GM10266 (cell line): Measurements from ENCODE around the gene PCGF3.

Source experiments
- DNase-seq: peaks from one replicate; pipeline ENCODE4 v3.0.0; 2012; ENCODE audit errors: extremely low spot score
- CTCF ChIP-seq: IDR thresholded peaks from 2 replicates; pipeline ENCODE4 v1.5.1; 2012; ENCODE audit warnings: mild to moderate bottlenecking, low read depth; ENCODE audit not compliant: control insufficient read depth, insufficient read depth; ENCODE audit errors: missing control alignments

PCGF3 gene

GRCh38 chr4:791252-791897, 85.7 kb downstream of the PCGF3 start:
- no peak for TF ChIP-seq CTCF
- no peak for DNase-seq

GRCh38 chr4:791898-792625, 86.4 kb downstream of the PCGF3 start:
- DNase-seq = no peak
- TF ChIP-seq CTCF = no peak

- DNase-seq = no peak
- no peak for TF ChIP-seq CTCF
Observed at GRCh38 chr4:792626-793092, 87.0 kb downstream of the PCGF3 start.

GRCh38 chr4:793093-793861, 87.6 kb downstream of the PCGF3 start:
- no peak for TF ChIP-seq CTCF
- DNase-seq = no peak

- DNase-seq = no peak
- TF ChIP-seq CTCF = no peak
Observed at GRCh38 chr4:793941-794621, 88.4 kb downstream of the PCGF3 start.

GRCh38 chr4:794900-795725, 89.5 kb downstream of the PCGF3 start:
- no peak for TF ChIP-seq CTCF

More at GRCh38 chr4:794900-795725, 89.5 kb downstream of the PCGF3 start:
- DNase-seq = no peak
